ENCODE data around the gene OXCT2.
A peak's percentile ranks its signal among the peaks of the same experiment; 100 is the strongest.
"Not testable (repeated sequence)": the region's sequence is repeated elsewhere in the genome, so short reads cannot be mapped to it uniquely, and the experiment has no call there.

The OXCT2 gene

GRCh38 chr1:39787468-39787867 lies 16.3 kb upstream of the OXCT2 start:
- no peak for DNase-seq

- DNase-seq, result not testable (repeated sequence)
Measured at GRCh38 chr1:39787108-39787375, 15.9 kb upstream of the OXCT2 start.

- not testable (repeated sequence) for DNase-seq
Measured at GRCh38 chr1:39786303-39787107, 15.4 kb upstream of the OXCT2 start.

- DNase-seq, result not testable (repeated sequence)
Measured at GRCh38 chr1:39782685-39783084, 11.5 kb upstream of the OXCT2 start.

GRCh38 chr1:39782103-39782502 lies 11.0 kb upstream of the OXCT2 start:
- DNase-seq, result no peak

- no peak for DNase-seq
Measured at GRCh38 chr1:39781349-39781715, 10.2 kb upstream of the OXCT2 start.

- DNase-seq, result no peak
Measured at GRCh38 chr1:39779821-39780220, 8.7 kb upstream of the OXCT2 start.

GRCh38 chr1:39779137-39779536 lies 8.0 kb upstream of the OXCT2 start:
- peak in 2 of 4 experiments; percentile 8 for DNase-seq

- DNase-seq, result not testable (repeated sequence)
Measured at GRCh38 chr1:39778463-39779099, 7.4 kb upstream of the OXCT2 start.

- DNase-seq, result not testable (repeated sequence)
Measured at GRCh38 chr1:39777896-39778295, 6.7 kb upstream of the OXCT2 start.

GRCh38 chr1:39777306-39777705 lies 6.2 kb upstream of the OXCT2 start:
- DNase-seq, result no peak

- DNase-seq, result no peak
Measured at GRCh38 chr1:39776886-39777285, 5.7 kb upstream of the OXCT2 start.

GRCh38 chr1:39776400-39776713 lies 5.2 kb upstream of the OXCT2 start:
- DNase-seq, result peak in 3 of 4 experiments; percentile 8 to 51 (median 8)

- not testable (repeated sequence) for DNase-seq
Measured at GRCh38 chr1:39775676-39776399, 4.7 kb upstream of the OXCT2 start.

GRCh38 chr1:39775141-39775540 lies 4.0 kb upstream of the OXCT2 start:
- not testable (repeated sequence) for DNase-seq

- DNase-seq, result not testable (repeated sequence)
Measured at GRCh38 chr1:39773369-39773979, 2.3 kb upstream of the OXCT2 start.

GRCh38 chr1:39770100-39771021 lies 787 bp downstream of the OXCT2 start:
- peak; percentile 27 to 54 (median 44) for DNase-seq

- DNase-seq, result not testable (repeated sequence)
Measured at GRCh38 chr1:39769502-39769901, 1.6 kb downstream of the OXCT2 start.

- not testable (repeated sequence) for DNase-seq
Measured at GRCh38 chr1:39766466-39766865, 4.7 kb downstream of the OXCT2 start.

GRCh38 chr1:39764512-39764911 lies 6.6 kb downstream of the OXCT2 start:
- not testable (repeated sequence) for DNase-seq

- not testable (repeated sequence) for DNase-seq
Measured at GRCh38 chr1:39763619-39764374, 7.4 kb downstream of the OXCT2 start.

All from suppressor macrophage (primary cell).